GM18870 (cell line): ENCODE results near the gene RABL3.
"Not testable (repeated sequence)": the region's sequence is repeated elsewhere in the genome, so short reads cannot be mapped to it uniquely, and the experiment has no call there.

ENCODE experiments used
- ATAC-seq: cut with Tn5 transposase; IDR thresholded peaks from one replicate; pipeline ENCODE4 v1.9.1; 2021; ENCODE audit warnings: moderate library complexity; ENCODE audit not compliant: unreplicated experiment

RABL3 gene

DNA sequence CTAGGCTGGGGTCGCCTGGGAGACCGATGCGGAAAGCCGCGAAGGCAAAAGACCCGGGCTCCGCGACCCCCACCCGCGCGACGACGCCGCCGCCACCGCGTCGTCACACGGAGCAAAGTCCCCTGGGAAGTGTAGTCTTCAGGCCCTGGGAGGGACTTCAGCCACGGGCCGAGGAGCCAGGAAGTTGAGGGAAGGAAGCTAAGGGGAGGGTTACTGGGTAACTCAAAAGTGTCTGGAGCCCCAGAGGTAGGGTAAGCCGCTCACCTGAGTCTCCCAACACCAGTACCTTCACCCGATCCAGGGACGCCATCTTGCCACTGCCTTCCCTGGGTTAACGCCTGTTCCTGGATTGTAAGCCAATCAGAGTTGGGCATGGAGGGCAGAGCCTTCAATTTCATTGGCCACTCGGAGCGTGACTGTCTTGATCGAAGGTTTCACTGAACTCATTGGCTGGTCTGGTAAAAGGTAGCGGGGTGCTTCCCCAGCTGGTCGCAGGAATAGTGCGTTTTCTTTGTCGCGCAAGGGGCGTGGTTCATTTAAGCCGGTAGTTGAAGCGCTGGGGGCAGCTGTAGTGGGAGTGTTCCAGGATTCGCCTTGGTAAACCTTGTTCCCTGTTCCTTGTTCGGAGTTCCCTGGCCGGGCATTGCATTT lies at the start of gene RABL3, which contains the start of gene GTF2E1:
TSS of gene RABL3 (minus strand) at position 319 of the 651 bp plus-strand sequence. CDS start at position 310, 9 bp downstream.
TSS of gene GTF2E1 (plus strand) at position 547 of the 651 bp plus-strand sequence. CDS start 7,809 bp downstream, outside the sequence.
- peak; percentile 99 for ATAC-seq

DNA sequence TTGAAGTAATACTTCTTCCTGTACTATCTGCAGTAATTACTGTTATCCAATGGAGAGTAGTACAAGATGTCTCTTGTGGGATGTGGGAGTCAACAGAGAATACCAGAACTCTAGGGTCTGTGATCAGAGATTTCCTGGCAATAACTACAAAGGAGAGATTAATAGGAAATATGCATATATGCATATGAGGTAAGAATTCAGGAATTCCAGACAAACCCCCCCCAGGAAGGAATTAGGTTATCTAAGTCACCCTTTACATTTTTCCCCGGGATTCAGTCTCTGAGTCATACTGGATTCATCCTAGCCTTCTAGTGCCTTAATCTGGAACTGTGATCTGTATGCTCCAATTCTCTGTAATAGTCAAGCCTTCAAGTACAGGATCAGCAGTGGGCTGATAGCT lies 49.6 kb upstream of the RABL3 start:
- no peak for ATAC-seq

DNA sequence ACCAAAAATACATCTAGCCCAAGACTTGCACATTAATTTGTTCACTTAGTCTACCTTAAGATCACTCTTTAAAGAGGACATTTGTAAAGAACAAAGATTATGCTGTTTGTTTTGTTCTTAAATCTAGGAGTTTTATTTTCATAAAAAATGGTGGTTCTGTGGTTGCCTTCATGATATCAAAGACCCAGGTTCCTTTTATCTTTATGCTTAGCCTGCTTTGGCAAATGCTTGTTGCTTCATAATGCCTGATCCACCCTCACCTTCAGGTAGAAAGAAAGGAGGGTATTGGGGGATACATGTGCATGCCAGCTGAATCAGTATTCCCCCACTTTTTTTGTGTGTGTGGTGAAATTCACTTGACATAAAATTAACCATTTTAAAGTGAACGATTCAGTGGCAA lies 48.7 kb upstream of the RABL3 start:
- no peak for ATAC-seq

- ATAC-seq: peak; percentile 75
Observed at GRCh38 chr3:120785832-120786231, 43.5 kb upstream of the RABL3 start.

DNA sequence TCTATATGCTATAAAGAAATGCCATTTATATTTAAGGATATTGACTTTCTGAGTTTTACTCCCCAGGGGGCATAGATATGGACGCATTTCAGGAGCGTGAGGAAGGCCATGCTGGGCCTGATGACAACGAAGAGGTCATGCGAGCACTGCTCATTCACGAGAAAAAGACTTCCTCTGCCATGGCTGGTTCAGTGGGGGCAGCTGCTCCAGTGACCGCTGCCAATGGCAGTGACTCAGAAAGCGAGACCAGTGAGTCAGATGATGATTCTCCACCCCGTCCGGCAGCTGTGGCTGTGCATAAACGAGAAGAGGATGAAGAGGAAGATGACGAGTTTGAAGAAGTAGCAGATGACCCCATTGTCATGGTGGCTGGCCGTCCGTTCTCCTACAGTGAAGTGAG lies 38.7 kb upstream of the RABL3 start:
- peak; percentile 97 for ATAC-seq

- no peak for ATAC-seq
Observed at GRCh38 chr3:120778776-120779175, 36.5 kb upstream of the RABL3 start.

GRCh38 chr3:120775411-120775810 lies 33.1 kb upstream of the RABL3 start:
- ATAC-seq: no peak

DNA sequence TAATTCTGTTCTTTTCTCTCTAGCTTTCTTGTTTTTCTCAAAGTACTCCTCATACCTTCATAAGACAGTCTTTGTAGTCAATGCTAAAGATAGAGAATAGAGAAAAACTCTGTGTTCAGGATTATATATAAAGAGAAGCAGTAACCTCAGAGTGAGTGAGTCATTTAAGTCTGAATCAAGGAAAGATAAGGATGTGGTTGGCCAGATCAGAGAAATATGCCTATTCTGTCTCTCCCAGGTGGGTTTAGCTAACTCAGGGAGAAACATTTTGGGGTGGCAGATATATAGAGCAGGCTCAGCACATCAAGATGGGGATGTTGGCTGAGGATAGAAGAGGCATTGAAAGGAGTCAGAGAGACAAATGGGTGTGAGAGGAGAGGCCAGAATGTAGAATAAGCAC lies 31.6 kb upstream of the RABL3 start:
- peak; percentile 94 for ATAC-seq

DNA sequence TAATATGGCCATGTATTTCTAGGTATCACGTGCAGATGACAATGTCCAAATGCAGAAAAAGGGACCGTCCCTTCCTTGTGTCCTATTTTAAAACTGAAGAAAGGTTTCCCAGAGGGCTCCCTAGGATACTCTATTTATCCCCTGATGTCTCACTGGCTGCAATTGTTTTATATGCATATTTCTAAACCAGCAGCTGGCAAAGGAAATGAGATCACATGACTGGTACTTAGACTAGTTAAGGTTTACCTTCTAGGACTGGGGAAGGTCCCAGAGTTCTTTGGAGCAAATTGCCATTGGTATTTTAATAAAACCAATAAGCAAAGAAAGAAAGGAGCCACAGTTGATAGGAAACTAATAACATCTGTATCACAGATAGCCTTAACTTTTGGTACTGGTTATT lies 29.8 kb upstream of the RABL3 start:
- ATAC-seq: no peak

- ATAC-seq: no peak
Observed at GRCh38 chr3:120770891-120771290, 28.6 kb upstream of the RABL3 start.

DNA sequence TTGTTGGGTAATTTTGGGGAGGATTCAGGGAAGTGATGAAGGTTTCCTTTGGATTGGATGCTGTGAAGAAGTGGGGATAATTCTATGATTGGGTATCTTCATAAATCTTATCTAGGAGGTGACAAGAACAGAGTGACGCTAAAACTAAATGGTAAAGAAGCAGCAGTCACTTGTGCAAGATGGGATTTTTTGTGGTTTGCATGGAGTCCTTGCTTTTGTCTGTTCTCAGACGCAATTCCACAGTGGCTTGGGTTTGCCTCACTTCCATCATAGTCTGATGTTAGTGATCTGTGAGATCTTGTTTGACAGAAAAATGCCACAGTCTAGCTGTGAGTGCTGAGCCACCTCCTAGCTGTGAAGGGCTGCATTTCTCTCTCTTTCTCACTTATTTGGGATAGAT lies 27.1 kb upstream of the RABL3 start:
- ATAC-seq: no peak

DNA sequence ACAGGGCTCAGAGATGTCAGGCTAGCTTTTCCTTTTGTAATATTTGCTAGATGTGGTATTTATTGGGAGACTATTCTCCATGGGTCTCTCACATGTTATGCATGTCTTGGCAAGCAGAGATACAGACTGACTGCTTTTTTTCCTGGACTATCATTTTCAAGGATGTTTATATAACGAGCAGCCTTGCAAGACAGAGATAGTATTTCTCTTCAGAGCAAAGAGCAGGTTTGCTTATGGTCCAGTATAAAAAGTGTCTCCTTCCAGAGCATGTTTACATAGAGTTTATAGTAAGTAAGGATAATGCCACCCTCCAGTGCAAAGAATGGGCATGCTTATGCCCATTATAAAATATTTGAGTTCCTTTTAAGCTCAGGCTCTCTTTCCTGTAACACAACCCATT lies 24.8 kb upstream of the RABL3 start:
- ATAC-seq: no peak

- no peak for ATAC-seq
Observed at GRCh38 chr3:120766576-120766975, 24.3 kb upstream of the RABL3 start.

- ATAC-seq: peak; percentile 67
Observed at GRCh38 chr3:120765830-120766493, 23.6 kb upstream of the RABL3 start.

DNA sequence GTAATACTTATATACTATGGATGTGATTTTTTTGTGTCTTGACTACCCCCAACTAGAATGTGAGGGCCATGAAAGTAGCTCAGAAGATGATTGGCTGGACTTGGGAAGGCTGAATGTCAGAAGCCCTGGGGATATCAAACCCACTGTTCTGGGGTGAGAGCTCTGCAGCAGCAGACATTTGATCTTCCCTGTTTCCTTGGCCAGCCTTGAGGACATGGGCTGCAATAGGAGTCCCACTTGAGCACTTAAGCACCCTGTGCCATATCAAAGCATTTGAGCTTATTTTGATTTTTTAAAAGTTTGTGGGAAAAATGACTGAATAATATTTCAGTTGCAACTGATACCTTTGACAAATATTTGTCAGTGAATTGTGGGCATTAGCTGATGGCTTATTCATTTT lies 21.9 kb upstream of the RABL3 start:
- ATAC-seq: no peak

DNA sequence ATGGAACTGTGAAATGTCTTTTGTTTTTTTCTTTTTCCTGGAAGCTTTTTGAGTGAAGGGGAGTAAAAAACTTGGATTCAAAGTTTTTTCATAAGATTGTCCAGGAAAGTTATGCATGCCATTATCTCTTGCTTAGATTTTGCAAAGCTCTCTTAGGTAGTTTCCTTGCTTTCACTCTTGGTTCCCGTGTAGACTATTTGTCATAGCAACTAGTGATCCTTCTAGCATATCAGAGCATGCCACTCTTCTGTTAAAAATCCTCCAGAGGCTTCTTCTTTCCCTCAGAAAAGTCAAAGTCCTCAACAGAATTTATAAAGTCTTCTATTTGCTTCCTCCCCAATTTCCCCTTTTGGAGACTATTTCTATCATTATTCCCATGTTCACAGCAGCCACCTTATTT lies 21.3 kb upstream of the RABL3 start:
- ATAC-seq: peak; percentile 89

GRCh38 chr3:120762615-120763014 lies 20.3 kb upstream of the RABL3 start:
- no peak for ATAC-seq

DNA sequence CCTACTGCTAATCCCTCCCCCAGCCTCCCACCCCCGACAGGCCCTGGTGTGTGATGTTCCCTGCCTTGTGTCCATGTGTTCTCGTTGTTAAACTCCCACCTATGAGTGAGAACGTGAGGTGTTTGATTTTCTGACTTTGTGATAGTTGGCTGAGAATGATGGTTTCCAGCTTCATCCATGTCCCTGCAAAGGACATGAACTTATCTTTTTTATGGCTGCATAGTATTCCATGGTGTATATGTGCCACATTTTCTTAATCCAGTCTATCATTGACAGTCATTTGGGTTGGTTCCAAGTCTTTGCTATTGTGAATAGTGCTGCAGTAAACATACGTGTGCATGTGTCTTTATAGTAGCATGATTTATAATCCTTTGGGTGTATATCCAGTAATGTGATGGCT lies 16.2 kb upstream of the RABL3 start:
- not testable (repeated sequence) for ATAC-seq

DNA sequence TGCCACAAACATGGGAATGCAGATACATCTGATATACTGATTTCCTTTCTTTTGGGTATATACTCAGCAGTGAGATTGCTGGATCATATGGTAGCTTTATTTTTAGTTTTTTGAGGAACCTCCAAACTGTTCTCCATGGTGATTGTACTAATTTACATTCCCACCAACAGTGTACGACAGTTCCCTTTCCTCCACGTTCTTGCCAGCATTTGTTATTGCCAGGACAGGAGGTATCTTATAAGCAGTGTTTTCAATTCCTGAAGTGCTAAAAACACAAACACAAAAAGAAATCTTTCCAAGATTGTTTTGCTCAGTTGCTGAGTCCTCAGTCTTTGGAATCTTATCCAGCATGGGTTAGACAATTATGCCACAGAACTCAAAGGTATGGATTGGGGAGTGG lies 13.7 kb upstream of the RABL3 start:
- ATAC-seq: no peak

DNA sequence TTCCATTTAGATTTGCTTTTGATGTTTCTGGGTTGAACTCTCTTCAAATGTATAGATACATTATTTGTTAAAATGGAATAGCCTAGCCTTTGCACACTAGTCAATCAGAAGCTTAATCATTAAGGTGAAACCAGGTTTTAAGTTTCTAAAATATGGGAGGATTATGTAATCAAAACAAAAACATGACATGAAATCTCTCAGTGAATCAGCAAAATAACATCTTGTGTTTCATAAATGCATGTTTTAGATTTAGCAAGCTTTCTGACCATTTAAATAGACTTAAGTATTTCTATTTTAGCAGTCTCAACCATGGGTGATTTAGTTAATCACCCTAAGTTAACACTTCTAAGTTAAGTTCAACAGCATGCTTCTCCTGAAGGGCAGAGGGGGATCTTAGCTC lies 11.5 kb upstream of the RABL3 start:
- no peak for ATAC-seq

DNA sequence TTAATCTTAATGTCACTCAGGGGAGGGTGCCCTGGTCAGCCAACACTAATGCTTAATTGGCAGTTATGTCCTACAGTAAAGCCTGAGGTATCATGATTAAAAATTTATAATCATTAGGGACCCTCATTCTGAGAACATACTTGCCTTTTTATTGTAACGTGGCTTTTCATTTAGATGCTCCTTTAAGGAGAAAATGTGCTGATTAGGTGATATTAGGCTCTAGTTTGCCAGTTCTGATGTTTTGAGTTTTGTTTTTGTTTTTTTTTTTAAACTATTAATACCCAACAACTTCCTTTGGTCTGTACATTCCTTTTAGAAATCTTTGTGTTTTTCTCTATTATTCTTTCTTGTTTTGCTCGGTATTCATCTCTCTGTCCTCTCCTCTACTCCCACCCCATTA lies 10.5 kb upstream of the RABL3 start:
- ATAC-seq: no peak

DNA sequence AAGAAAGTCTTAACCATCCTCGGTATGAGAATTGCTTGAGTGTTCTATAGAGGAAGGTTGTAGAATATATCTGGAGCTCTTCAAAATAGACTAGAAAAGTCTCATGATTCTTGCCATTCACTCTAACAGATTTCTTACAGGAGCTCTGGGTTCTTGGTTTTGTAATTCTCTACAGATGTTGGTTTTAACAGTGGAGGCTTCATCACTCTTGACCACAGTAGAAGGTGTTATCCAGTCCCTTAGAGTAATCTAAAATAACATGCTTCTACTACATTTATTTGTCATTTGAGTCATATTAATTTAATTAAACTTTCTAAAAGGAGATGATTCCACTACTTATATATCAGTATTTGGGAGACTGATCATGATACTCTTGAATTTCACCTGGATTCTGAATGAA lies 9.9 kb upstream of the RABL3 start:
- ATAC-seq: no peak

DNA sequence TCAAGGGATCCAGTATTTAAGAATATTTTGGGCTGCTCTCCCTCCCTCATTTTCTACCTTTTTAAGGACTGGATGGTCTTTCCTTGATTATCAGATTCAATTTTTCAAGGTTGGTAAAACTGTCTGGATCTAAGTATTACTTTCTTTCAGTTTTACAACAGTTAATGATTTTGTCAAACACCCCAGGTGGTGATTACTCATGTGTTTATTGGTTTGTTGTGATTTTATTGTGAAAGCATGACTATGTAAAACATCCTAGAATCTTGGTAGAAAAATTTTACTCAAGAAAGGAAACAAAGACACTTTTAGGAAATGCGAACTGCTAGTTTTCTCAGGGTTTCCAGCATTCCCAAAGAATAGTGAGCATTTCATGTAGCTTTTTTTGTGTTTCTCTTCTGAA lies 7.5 kb upstream of the RABL3 start:
- no peak for ATAC-seq
